ENCODE results near the gene ZFP92.

The ZFP92 gene

DNA sequence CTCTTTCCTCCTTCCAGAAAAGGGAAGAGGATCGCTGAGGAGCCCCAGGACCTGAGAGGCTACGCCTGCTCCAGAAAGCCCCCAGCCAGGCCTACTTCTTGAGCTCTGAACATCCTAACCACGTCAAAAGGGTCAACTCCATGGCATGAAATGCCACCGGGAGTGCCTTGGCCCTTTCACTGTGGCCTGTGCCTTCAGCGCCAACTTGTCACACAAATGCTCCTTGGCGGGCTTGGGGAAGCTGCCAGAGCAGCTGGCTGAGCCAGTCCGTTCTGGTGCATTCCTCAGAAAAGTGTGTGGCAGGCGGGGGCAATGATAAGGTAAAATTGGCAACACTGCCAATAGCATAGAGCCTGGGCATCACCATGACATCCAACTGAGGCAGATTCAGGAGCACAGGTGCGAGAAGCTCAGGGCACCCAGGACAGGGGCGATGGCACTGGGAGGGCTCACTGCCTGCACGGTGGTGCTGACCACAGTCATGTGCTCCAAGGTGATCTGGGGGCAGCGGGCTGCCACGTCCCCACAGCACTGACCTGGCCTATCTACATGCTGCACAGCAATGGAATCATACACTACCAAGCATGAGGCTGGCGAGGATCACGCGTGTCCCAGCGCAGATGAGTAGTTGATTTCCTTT, 46.7 kb downstream of the ZFP92 start:
- DNase-seq, result no peak

DNA sequence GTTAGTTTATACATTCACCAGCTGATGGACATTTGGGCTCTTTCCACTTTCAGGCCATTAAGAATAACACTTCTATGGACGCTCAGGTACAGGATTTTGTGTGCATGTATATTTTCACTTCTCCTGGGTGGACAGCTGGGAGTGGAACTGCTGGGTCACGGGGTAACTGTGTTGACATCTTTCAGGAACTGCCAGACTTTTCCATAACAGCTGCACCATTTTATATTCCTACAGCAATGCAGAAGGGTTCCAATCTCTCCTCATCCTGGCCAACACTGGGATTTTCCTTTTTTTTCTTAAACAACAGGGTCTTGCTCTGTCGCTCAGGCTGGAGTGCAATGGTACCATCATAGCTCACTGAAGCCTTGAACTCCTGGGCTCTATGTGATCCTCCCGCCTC, 47.2 kb downstream of the ZFP92 start:
- DNase-seq, result no peak

DNA sequence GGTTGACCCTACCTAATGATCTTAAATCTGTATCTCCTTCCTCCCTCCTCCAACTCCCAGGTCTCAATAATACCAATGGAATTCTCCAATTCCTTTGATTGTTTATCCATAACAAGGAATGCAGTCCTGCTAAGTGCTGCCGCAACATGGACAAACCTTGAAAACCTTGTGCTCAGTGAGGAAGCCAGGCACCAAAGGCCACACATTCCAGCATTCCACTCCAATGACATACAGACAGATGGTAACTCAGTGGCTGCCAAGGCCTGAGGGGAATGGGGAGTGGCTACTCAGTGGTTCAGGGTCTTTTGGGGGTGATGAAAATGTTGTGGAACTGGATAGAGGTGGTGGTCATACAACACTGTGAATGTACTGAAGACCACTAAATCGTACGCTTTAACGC, 48.7 kb downstream of the ZFP92 start:
- DNase-seq, result no peak

DNA sequence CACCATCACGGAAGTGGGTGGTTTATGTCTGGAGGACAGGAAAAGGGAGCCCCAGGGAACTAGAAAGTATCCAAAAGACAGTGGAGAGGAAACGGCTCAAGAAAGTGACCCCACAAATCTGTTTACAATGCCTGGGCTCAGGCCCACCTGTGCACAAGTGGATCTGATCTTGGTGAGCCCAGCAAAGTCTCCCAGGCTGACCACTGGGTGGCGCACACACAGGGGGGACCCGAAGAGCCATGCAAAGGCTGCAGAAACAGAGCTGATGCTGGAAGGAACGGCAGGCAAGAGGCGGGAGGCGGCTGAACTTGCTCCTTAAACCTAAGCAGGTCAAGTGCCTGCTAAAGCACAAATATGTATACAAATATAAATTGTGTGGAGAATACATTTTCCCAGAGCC, 49.6 kb downstream of the ZFP92 start:
- DNase-seq, result no peak

All from NCI-H2029 treated with DMSO at 0.1 percent for 48 hours (cell line).